Cardiac fibroblast (primary cell): ENCODE measurements around the gene RPGRIP1L.

Experiments
- DNase-seq, 2 donors: peaks; one replicate each; pipeline versions ENCODE4 v3.0.0 to v3.0.0-alpha.2; 2010; ENCODE audit warnings: low read depth in 2 of 2
- H3K4me3 ChIP-seq, 2 donors: replicated peaks in 1 of 2; 1 replicate in 1 of 2; 2 replicates in 1 of 2; pipeline ENCODE4 v1.5.1; 2011; ENCODE audit warnings: low read depth in 2 of 2, low read length in 2 of 2, mild to moderate bottlenecking in 2 of 2, moderate library complexity in 1 of 2
- CTCF ChIP-seq: IDR thresholded peaks from one replicate; pipeline ENCODE4 v1.5.1; 2011; ENCODE audit warnings: low read depth, mild to moderate bottlenecking, low read length, inconsistent platforms

The RPGRIP1L gene

GRCh38 chr16:53629151-53629550 is 74.5 kb downstream of the RPGRIP1L start:
- no peak overlapping the region for H3K4me3 ChIP-seq
- no peak for TF ChIP-seq CTCF
- no peak for DNase-seq

- no peak overlapping the region for H3K4me3 ChIP-seq
- no peak for DNase-seq
- no peak for TF ChIP-seq CTCF
Observed at GRCh38 chr16:53626811-53627210, 76.8 kb downstream of the RPGRIP1L start.

- DNase-seq, result peak in 1 of 2 donors; percentile 9
- TF ChIP-seq CTCF, result no peak
- no peak overlapping the region for H3K4me3 ChIP-seq
Observed at GRCh38 chr16:53626161-53626560, 77.5 kb downstream of the RPGRIP1L start.

GRCh38 chr16:53625221-53625620 is 78.4 kb downstream of the RPGRIP1L start:
- DNase-seq, result no peak
- H3K4me3 ChIP-seq, result no peak overlapping the region
- TF ChIP-seq CTCF, result no peak

- TF ChIP-seq CTCF, result no peak
- no peak for DNase-seq
- H3K4me3 ChIP-seq, result no peak overlapping the region
Observed at GRCh38 chr16:53622315-53622714, 81.3 kb downstream of the RPGRIP1L start.

- no peak for DNase-seq
- no peak overlapping the region for H3K4me3 ChIP-seq
- no peak for TF ChIP-seq CTCF
Observed at GRCh38 chr16:53620476-53620875, 83.2 kb downstream of the RPGRIP1L start.

- no peak for DNase-seq
- no peak overlapping the region for H3K4me3 ChIP-seq
- no peak for TF ChIP-seq CTCF
Observed at GRCh38 chr16:53619235-53619634, 84.4 kb downstream of the RPGRIP1L start.
